Loucy (cell line): ENCODE data around the gene SSBP3.

Experiments used
- CTCF ChIP-seq: fragments of 200-600 bp; sonication (generic); conservative IDR thresholded peaks from 2 replicates; pipeline ENCODE4 v1.5.1; 2014; ENCODE audit warnings: mild to moderate bottlenecking, antibody characterized with exemption, low read length
- EZH2phosphoT487 ChIP-seq: fragments of 200-600 bp; IDR thresholded peaks from 2 replicates; pipeline ENCODE4 v1.6.1; 2018; ENCODE audit warnings: antibody characterized with exemption, mild to moderate bottlenecking, moderate library complexity, borderline replicate concordance

DNA sequence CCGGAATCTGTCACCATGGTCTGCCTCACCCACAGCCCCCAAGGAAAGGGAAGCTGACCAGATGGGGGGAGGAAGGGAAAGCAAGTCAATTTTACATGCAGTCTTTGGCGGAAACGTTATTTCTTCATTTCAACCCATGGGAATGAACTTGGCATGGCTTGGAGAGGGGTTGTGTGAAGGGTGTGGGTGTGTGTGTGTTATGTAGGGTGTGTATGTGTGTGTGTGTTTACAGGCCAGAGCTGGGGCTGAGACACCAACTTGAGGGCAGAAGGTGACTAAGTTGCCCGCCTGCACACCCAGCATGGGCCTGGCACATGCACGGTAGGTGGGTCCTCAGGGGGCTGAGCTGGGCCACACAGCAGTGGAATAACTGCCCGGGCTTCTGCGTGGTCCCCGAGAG lies 141.1 kb downstream of the SSBP3 start:
- no peak for TF ChIP-seq CTCF
- no peak for TF ChIP-seq EZH2phosphoT487
